ENCODE measurements around the gene BECN2.
A peak's percentile ranks its signal among the peaks of the same experiment; 100 is the strongest.

The BECN2 gene, protein sequence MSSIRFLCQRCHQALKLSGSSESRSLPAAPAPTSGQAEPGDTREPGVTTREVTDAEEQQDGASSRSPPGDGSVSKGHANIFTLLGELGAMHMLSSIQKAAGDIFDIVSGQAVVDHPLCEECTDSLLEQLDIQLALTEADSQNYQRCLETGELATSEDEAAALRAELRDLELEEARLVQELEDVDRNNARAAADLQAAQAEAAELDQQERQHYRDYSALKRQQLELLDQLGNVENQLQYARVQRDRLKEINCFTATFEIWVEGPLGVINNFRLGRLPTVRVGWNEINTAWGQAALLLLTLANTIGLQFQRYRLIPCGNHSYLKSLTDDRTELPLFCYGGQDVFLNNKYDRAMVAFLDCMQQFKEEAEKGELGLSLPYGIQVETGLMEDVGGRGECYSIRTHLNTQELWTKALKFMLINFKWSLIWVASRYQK

GRCh38 chr1:241957692-241958494 lies at the start of gene BECN2:
BECN2 (plus strand) TSS chr1:241957767; CDS start chr1:241957767, 0 bp downstream.
- Histone ChIP-seq H3K9ac (ENCODE audit: low read length) (no peak within 1 kb of the TSS), H3K4me3 (ENCODE audit: low read length) (no peak within 1 kb of the TSS), H3K9me3 (ENCODE audit: control insufficient read depth, low read length) (no peaks in the 10 kb centered on the region), H3K36me3 (ENCODE audit: control insufficient read depth, insufficient read depth, low read length, severe bottlenecking) (no peaks in the 10 kb centered on the region), H3K4me1 (ENCODE audit: control insufficient read depth, insufficient read depth, low read length) (no peaks in the 10 kb centered on the region), H3K27me3 (replicated peaks; ENCODE audit: control insufficient read depth, insufficient read depth, low read length) (no peaks in the 10 kb centered on the region)
- DNase-seq (ENCODE audit: low read depth), result no peak

GRCh38 chr1:241916196-241916595 lies 41.4 kb upstream of the BECN2 start:
- no peaks in the 10 kb centered on the region for H3K27me3 ChIP-seq (replicated peaks; ENCODE audit: control insufficient read depth, insufficient read depth, low read length)
- H3K4me1 ChIP-seq (ENCODE audit: control insufficient read depth, insufficient read depth, low read length), result peaks cover 15% of the 10 kb centered on the region
- H3K9me3 ChIP-seq (ENCODE audit: control insufficient read depth, low read length), result no peaks in the 10 kb centered on the region
- no peak for DNase-seq (ENCODE audit: low read depth)
- H3K9ac ChIP-seq (ENCODE audit: low read length), result no peak overlapping the region
- H3K4me3 ChIP-seq (ENCODE audit: low read length), result no peak overlapping the region
- H3K36me3 ChIP-seq (ENCODE audit: control insufficient read depth, insufficient read depth, low read length, severe bottlenecking), result no peaks in the 10 kb centered on the region

DNA sequence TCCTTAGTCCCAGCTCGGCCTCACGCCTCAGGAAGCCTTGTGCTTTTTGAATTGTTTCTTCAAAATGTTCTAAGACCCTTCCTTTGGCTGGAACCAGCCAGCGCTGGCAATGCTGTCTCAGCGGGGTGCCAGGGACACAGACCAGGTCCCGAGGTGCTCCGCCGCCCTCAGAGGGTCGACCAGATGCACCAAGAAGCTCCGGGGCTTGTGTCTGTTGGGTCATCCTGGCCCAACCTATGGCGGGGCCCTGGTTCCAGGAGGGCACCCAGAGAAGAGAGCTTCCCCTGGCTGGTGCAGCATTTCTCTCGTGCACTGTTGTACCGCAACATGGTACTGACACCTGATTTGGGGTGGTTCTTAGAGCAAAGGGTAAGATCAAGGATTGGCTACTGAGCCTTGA lies 40.1 kb upstream of the BECN2 start:
- Histone ChIP-seq H3K9me3 (ENCODE audit: control insufficient read depth, low read length) (no peaks in the 10 kb centered on the region), H3K27me3 (replicated peaks; ENCODE audit: control insufficient read depth, insufficient read depth, low read length) (no peaks in the 10 kb centered on the region), H3K4me3 (ENCODE audit: low read length) (no peak overlapping the region), H3K36me3 (ENCODE audit: control insufficient read depth, insufficient read depth, low read length, severe bottlenecking) (no peaks in the 10 kb centered on the region), H3K4me1 (ENCODE audit: control insufficient read depth, insufficient read depth, low read length) (peaks cover 15% of the 10 kb centered on the region), H3K9ac (ENCODE audit: low read length) (no peak overlapping the region)
- DNase-seq (ENCODE audit: low read depth), result no peak

DNA sequence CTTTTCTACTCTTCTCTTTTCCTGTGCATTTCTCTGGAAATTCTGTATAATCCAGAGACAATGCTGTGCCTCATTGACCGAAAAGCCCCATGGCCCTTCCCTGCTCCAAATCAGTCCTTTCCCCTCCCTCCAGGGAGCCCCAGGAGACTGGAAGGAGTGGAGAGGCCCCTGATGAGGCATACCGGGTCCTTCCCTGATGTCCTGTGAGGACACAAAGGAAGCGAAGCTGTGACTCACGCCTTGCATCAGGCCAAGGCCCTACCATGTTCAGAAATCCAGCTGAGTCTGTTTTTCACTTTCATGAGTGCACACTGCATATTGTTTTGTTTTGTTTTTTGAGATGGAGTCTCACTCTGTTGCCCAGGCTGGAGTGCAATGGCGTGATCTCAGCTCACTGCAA lies 38.7 kb upstream of the BECN2 start:
- H3K4me3 ChIP-seq (ENCODE audit: low read length), result peak overlapping the region; percentile 53
- peaks cover 15% of the 10 kb centered on the region for H3K4me1 ChIP-seq (ENCODE audit: control insufficient read depth, insufficient read depth, low read length)
- DNase-seq (ENCODE audit: low read depth), result peak; percentile 66
- no peaks in the 10 kb centered on the region for H3K27me3 ChIP-seq (replicated peaks; ENCODE audit: control insufficient read depth, insufficient read depth, low read length)
- H3K9me3 ChIP-seq (ENCODE audit: control insufficient read depth, low read length), result no peaks in the 10 kb centered on the region
- H3K9ac ChIP-seq (ENCODE audit: low read length), result peak overlapping the region; percentile 73
- no peaks in the 10 kb centered on the region for H3K36me3 ChIP-seq (ENCODE audit: control insufficient read depth, insufficient read depth, low read length, severe bottlenecking)

DNA sequence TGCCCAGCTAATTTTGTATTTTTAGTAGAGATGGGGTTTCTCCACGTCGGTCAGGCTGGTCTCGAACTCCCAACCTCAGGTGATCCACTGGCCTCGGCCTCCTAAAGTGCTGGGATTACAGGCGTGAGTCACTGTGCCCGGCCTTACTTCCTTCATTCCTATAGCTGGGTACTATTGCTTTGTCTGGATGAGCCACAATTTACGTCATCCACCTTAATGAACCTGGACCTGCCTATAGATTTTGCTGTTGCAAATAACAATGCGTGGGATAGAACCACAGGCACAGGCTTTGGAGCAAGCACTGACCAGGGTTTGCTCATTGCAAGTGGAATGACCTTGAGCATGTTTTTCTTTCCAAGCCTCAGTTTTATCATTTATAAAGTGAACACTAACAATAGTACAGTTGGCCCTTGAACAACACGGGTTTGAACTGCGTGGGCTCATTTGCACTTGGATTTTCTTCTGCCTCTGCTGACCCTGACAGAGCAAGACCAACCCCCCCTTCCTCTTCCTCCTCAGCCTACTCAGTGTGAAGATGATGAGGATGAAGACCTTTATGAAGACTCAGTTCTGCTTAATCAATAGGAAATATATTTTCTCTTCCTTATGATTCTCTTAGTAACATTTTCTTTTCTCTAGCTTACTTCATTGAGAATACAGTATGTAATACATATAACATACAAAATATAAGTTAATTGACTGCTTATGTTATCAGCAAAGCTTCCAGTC lies 33.3 kb upstream of the BECN2 start:
- H3K4me1 ChIP-seq (ENCODE audit: control insufficient read depth, insufficient read depth, low read length), result peaks cover 3% of the 10 kb centered on the region
- DNase-seq (ENCODE audit: low read depth), result no peak
- H3K9ac ChIP-seq (ENCODE audit: low read length), result no peak overlapping the region
- H3K36me3 ChIP-seq (ENCODE audit: control insufficient read depth, insufficient read depth, low read length, severe bottlenecking), result no peaks in the 10 kb centered on the region
- no peaks in the 10 kb centered on the region for H3K27me3 ChIP-seq (replicated peaks; ENCODE audit: control insufficient read depth, insufficient read depth, low read length)
- H3K9me3 ChIP-seq (ENCODE audit: control insufficient read depth, low read length), result no peaks in the 10 kb centered on the region
- H3K4me3 ChIP-seq (ENCODE audit: low read length), result no peak overlapping the region

- H3K9ac ChIP-seq (ENCODE audit: low read length), result no peak overlapping the region
- H3K27me3 ChIP-seq (replicated peaks; ENCODE audit: control insufficient read depth, insufficient read depth, low read length), result no peaks in the 10 kb centered on the region
- no peaks in the 10 kb centered on the region for H3K36me3 ChIP-seq (ENCODE audit: control insufficient read depth, insufficient read depth, low read length, severe bottlenecking)
- no peaks in the 10 kb centered on the region for H3K9me3 ChIP-seq (ENCODE audit: control insufficient read depth, low read length)
- H3K4me3 ChIP-seq (ENCODE audit: low read length), result no peak overlapping the region
- no peaks in the 10 kb centered on the region for H3K4me1 ChIP-seq (ENCODE audit: control insufficient read depth, insufficient read depth, low read length)
- DNase-seq (ENCODE audit: low read depth), result no peak
These were observed 31.4 kb upstream of the BECN2 start for GRCh38 chr1:241926141-241926540.

GRCh38 chr1:241927321-241927720 lies 30.2 kb upstream of the BECN2 start:
- Histone ChIP-seq H3K9me3 (ENCODE audit: control insufficient read depth, low read length) (no peaks in the 10 kb centered on the region), H3K36me3 (ENCODE audit: control insufficient read depth, insufficient read depth, low read length, severe bottlenecking) (no peaks in the 10 kb centered on the region), H3K4me3 (ENCODE audit: low read length) (no peak overlapping the region), H3K9ac (ENCODE audit: low read length) (no peak overlapping the region), H3K27me3 (replicated peaks; ENCODE audit: control insufficient read depth, insufficient read depth, low read length) (no peaks in the 10 kb centered on the region), H3K4me1 (ENCODE audit: control insufficient read depth, insufficient read depth, low read length) (no peaks in the 10 kb centered on the region)
- DNase-seq (ENCODE audit: low read depth), result no peak

DNA sequence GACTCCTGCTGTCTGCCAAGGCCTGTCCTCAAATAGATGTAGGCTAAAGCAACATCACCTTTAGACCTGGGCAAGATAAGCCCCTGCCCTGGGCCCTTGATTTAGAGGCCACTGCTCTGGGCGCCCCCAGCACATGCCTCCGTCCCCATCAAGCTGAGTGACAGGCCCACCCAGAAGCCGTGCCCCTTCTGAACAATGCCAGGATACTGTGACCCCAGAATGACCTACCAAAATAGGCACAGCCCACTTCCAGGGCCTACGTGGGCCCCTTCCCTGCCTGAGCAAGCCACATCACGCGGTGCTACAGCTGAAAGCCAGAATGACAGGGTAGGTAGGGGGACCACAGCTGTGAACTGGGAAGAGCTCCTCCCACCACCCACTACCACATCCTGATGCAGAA lies 24.7 kb upstream of the BECN2 start:
- no peaks in the 10 kb centered on the region for H3K9me3 ChIP-seq (ENCODE audit: control insufficient read depth, low read length)
- no peaks in the 10 kb centered on the region for H3K36me3 ChIP-seq (ENCODE audit: control insufficient read depth, insufficient read depth, low read length, severe bottlenecking)

GRCh38 chr1:241934201-241934848 lies 23.2 kb upstream of the BECN2 start:
- H3K27me3 ChIP-seq (replicated peaks; ENCODE audit: control insufficient read depth, insufficient read depth, low read length), result no peaks in the 10 kb centered on the region
- peaks cover 5% of the 10 kb centered on the region for H3K9me3 ChIP-seq (ENCODE audit: control insufficient read depth, low read length)
- no peaks in the 10 kb centered on the region for H3K36me3 ChIP-seq (ENCODE audit: control insufficient read depth, insufficient read depth, low read length, severe bottlenecking)
- H3K9ac ChIP-seq (ENCODE audit: low read length), result no peak overlapping the region
- H3K4me1 ChIP-seq (ENCODE audit: control insufficient read depth, insufficient read depth, low read length), result peaks cover 5% of the 10 kb centered on the region
- peak; percentile 67 for DNase-seq (ENCODE audit: low read depth)
- H3K4me3 ChIP-seq (ENCODE audit: low read length), result peak overlapping the region; percentile 48

More for the DNA sequence above, 24.7 kb upstream of the BECN2 start:
- no peak overlapping the region for H3K4me3 ChIP-seq (ENCODE audit: low read length)
- no peak overlapping the region for H3K9ac ChIP-seq (ENCODE audit: low read length)
- H3K4me1 ChIP-seq (ENCODE audit: control insufficient read depth, insufficient read depth, low read length), result peaks cover 5% of the 10 kb centered on the region
- no peaks in the 10 kb centered on the region for H3K27me3 ChIP-seq (replicated peaks; ENCODE audit: control insufficient read depth, insufficient read depth, low read length)
- no peak for DNase-seq (ENCODE audit: low read depth)

DNA sequence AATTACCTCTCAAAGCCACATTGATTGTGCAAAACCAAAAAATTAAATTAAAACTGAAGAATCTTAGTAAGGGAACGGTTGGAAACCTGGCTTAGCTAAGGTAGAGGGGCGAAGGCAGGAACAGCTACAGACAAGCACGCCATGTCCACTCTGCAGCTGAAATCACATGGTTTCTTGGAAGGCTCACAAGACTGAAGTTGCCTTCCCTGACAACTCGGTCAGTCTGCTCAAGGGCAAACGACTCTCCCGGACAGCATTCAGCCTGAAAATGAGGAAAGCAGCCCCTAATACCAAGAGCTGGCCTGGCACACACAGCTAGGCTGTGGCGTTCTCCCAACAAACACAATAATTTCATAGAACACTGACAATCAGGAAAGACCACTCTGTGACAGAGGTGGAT lies 22.7 kb upstream of the BECN2 start:
- Histone ChIP-seq H3K4me3 (ENCODE audit: low read length) (no peak overlapping the region), H3K9me3 (ENCODE audit: control insufficient read depth, low read length) (peaks cover 5% of the 10 kb centered on the region), H3K36me3 (ENCODE audit: control insufficient read depth, insufficient read depth, low read length, severe bottlenecking) (no peaks in the 10 kb centered on the region), H3K9ac (ENCODE audit: low read length) (no peak overlapping the region), H3K27me3 (replicated peaks; ENCODE audit: control insufficient read depth, insufficient read depth, low read length) (no peaks in the 10 kb centered on the region), H3K4me1 (ENCODE audit: control insufficient read depth, insufficient read depth, low read length) (peaks cover 5% of the 10 kb centered on the region)
- no peak for DNase-seq (ENCODE audit: low read depth)
